ENCODE results near the gene SEPTIN5. TPM values are rescaled to one million over a fixed set of nuclear protein-coding genes. Genes with fewer than 3 reads are reported as not detected.

SEPTIN5 gene
- total and polyA plus RNA-seq, 2 experiments from 2014 or later = 4.3 to 17.2 TPM

- 0 out of 2 replicates have a peak, but pooled peaks cover 7% of the 10 kb centered on the region for H3F3A ChIP-seq (replicated peaks; ENCODE audit: low read depth)
- H3K4me1 ChIP-seq (ENCODE audit: insufficient read depth) = peaks cover 5% of the 10 kb centered on the region; the same call in 1 of the 2 replicates
- H4K20me1 ChIP-seq (replicated peaks; ENCODE audit: insufficient read depth) = peaks cover 7% of the 10 kb centered on the region
- H3K27me3 Mint-ChIP-seq (ENCODE audit: insufficient read depth, low read depth, poor library complexity) = peaks cover 84% of the 10 kb centered on the region
- H3K36me3 Mint-ChIP-seq (ENCODE audit: low read depth) = peaks cover 11% of the 10 kb centered on the region
- ATAC-seq = peak; percentile 7
- H3K4me3 ChIP-seq = peak overlapping the region; percentile 59
- no peak overlapping the region for H3K27ac ChIP-seq (ENCODE audit: low read depth)
- H3K36me3 ChIP-seq (ENCODE audit: insufficient read depth) = no peaks in the 10 kb centered on the region
- peaks cover 86% of the 10 kb centered on the region for H3K27me3 ChIP-seq (ENCODE audit: insufficient read depth)
- H3K4me2 ChIP-seq = peak overlapping the region; percentile 88
- peak; percentile 70 for DNase-seq (ENCODE audit: low spot score)
- peaks cover 13% of the 10 kb centered on the region for H3K9me3 Mint-ChIP-seq
- no peak overlapping the region for H3K27ac Mint-ChIP-seq
- no peaks in the 10 kb centered on the region for H3K9me2 ChIP-seq (ENCODE audit: insufficient read depth)
- H2AFZ ChIP-seq = no peak overlapping the region; the same call in 1 of the 2 replicates
- H3K79me2 ChIP-seq (replicated peaks; ENCODE audit: insufficient read depth) = no peaks in the 10 kb centered on the region
- TF ChIP-seq STAT1 (IDR thresholded peaks at IDR 0.05; ENCODE audit: unreplicated experiment) (no peak), ZNF114 (CRISPR knock-in tag; IDR thresholded peaks at IDR 0.05) (no peak), EZH2 (IDR thresholded peaks at IDR 0.05; ENCODE audit: low read depth, unreplicated experiment) (peak; percentile 65)
- H3K4me3 Mint-ChIP-seq = peak overlapping the region; percentile 63
- peaks cover 21% of the 10 kb centered on the region for H3K4me1 Mint-ChIP-seq
These were observed 8.1 kb downstream of the SEPTIN5 start for GRCh38 chr22:19722178-19722981.

- Mint-ChIP-seq H3K4me1 (peaks cover 22% of the 10 kb centered on the region), H3K27ac (no peak overlapping the region), H3K36me3 (ENCODE audit: low read depth) (peaks cover 13% of the 10 kb centered on the region), H3K27me3 (ENCODE audit: insufficient read depth, low read depth, poor library complexity) (peaks cover 85% of the 10 kb centered on the region), H3K4me3 (peak overlapping the region; percentile 64), H3K9me3 (peaks cover 16% of the 10 kb centered on the region)
- Histone ChIP-seq H3K27me3 (ENCODE audit: insufficient read depth) (peaks cover 86% of the 10 kb centered on the region), H3K27ac (ENCODE audit: low read depth) (no peak overlapping the region), H3K4me2 (peak overlapping the region; percentile 88), H3K36me3 (ENCODE audit: insufficient read depth) (no peaks in the 10 kb centered on the region), H2AFZ (no peak overlapping the region), H4K20me1 (replicated peaks; ENCODE audit: insufficient read depth) (peaks cover 7% of the 10 kb centered on the region), H3K4me3 (peak overlapping the region; percentile 59), H3K9me2 (ENCODE audit: insufficient read depth) (no peaks in the 10 kb centered on the region), H3F3A (replicated peaks; ENCODE audit: low read depth) (0 out of 2 replicates have a peak, but pooled peaks cover 7% of the 10 kb centered on the region), H3K79me2 (replicated peaks; ENCODE audit: insufficient read depth) (no peaks in the 10 kb centered on the region), H3K4me1 (ENCODE audit: insufficient read depth) (peaks cover 5% of the 10 kb centered on the region; the same call in 1 of the 2 replicates)
- ATAC-seq (peak; percentile 9), DNase-seq (ENCODE audit: low spot score) (no peak)
- TF ChIP-seq POLR2AphosphoS5 (IDR thresholded peaks at IDR 0.05; ENCODE audit: low read depth) (peak; percentile 15; the same call in 1 of the 2 replicates), JUNB (IDR thresholded peaks at IDR 0.05; ENCODE audit: unreplicated experiment) (no peak)
These were observed 8.6 kb downstream of the SEPTIN5 start for GRCh38 chr22:19722982-19723231.

GRCh38 chr22:19723232-19723982, 9.1 kb downstream of the SEPTIN5 start, which contains the start of gene GP1BB:
Gene GP1BB (plus strand): TSS chr22:19723539. CDS start chr22:19723570, 31 bp downstream.
- Mint-ChIP-seq H3K4me3 (peak within 1 kb of the TSS; percentile 64), H3K9me3 (peaks cover 16% of the 10 kb centered on the region), H3K4me1 (peaks cover 22% of the 10 kb centered on the region), H3K36me3 (ENCODE audit: low read depth) (peaks cover 13% of the 10 kb centered on the region), H3K27ac (no peak within 1 kb of the TSS), H3K27me3 (ENCODE audit: insufficient read depth, low read depth, poor library complexity) (peaks cover 90% of the 10 kb centered on the region)
- peaks cover 5% of the 10 kb centered on the region; the same call in 1 of the 2 replicates for H3K4me1 ChIP-seq (ENCODE audit: insufficient read depth)
- H3K36me3 ChIP-seq (ENCODE audit: insufficient read depth) = no peaks in the 10 kb centered on the region
- peak within 1 kb of the TSS; percentile 76 for H2AFZ ChIP-seq
- no peaks in the 10 kb centered on the region for H3K9me2 ChIP-seq (ENCODE audit: insufficient read depth)
- H3F3A ChIP-seq (replicated peaks; ENCODE audit: low read depth) = 0 out of 2 replicates have a peak, but pooled peaks cover 7% of the 10 kb centered on the region
- no peak within 1 kb of the TSS for H3K27ac ChIP-seq (ENCODE audit: low read depth)
- H3K79me2 ChIP-seq (replicated peaks; ENCODE audit: insufficient read depth) = no peaks in the 10 kb centered on the region
- H3K4me2 ChIP-seq = peak within 1 kb of the TSS; percentile 88
- ATAC-seq (peak; percentile 41), DNase-seq (ENCODE audit: low spot score) (peak; percentile 72)
- H3K27me3 ChIP-seq (ENCODE audit: insufficient read depth) = peaks cover 86% of the 10 kb centered on the region
- peaks cover 7% of the 10 kb centered on the region for H4K20me1 ChIP-seq (replicated peaks; ENCODE audit: insufficient read depth)
- H3K4me3 ChIP-seq = peak within 1 kb of the TSS; percentile 59
- TF ChIP-seq ZNF462 (CRISPR knock-in tag; IDR thresholded peaks at IDR 0.05) (no peak), ZNF331 (CRISPR knock-in tag; IDR thresholded peaks at IDR 0.05; ENCODE audit: low read depth) (no peak)
